HepG2 (cell line): Measurements from ENCODE around the gene AUNIP. TPM values are rescaled to one million over a fixed set of nuclear protein-coding genes. Genes with fewer than 3 reads are reported as not detected.

Experiments used
- CBFB ChIP-seq: sonication (generic); formaldehyde crosslinking; IDR thresholded peaks from 2 replicates; pipeline ENCODE4 v1.4.0; 2020; ENCODE audit warnings: missing genetic modification reagents
- HOXA3 ChIP-seq: sonication (generic); formaldehyde crosslinking; IDR thresholded peaks from 2 replicates; pipeline ENCODE4 v1.5.0; 2020; ENCODE audit warnings: missing genetic modification reagents
- MAZ ChIP-seq, 2 experiments: sonication (generic) in 1 of 2; formaldehyde crosslinking in 1 of 2; IDR thresholded peaks; 2 replicates each; pipeline versions ENCODE4 v1.5.0 to v1.6.1; 2012 to 2020; ENCODE audit warnings: low read depth in 2 of 2, mild to moderate bottlenecking in 2 of 2, borderline replicate concordance in 1 of 2, improper control_type of control experiment in 1 of 2, low read length in 1 of 2, missing genetic modification reagents in 1 of 2, moderate library complexity in 1 of 2
- PHF21A ChIP-seq: sonication (generic); formaldehyde crosslinking; IDR thresholded peaks from 2 replicates; pipeline ENCODE4 v1.5.0; 2020; ENCODE audit warnings: mild to moderate bottlenecking, missing genetic modification reagents
- SMAD9 ChIP-seq: sonication (generic); formaldehyde crosslinking; IDR thresholded peaks from 2 replicates; pipeline ENCODE4 v1.5.1; 2020; ENCODE audit warnings: mild to moderate bottlenecking, missing genetic modification reagents
- SPEN ChIP-seq: sonication (generic); formaldehyde crosslinking; IDR thresholded peaks from 2 replicates; pipeline ENCODE4 v1.5.1; 2020; ENCODE audit warnings: low read depth, mild to moderate bottlenecking, missing genetic modification reagents
- TRIM24 ChIP-seq: sonication (generic); formaldehyde crosslinking; IDR thresholded peaks from 2 replicates; pipeline ENCODE4 v1.8.0; 2022; ENCODE audit warnings: mild to moderate bottlenecking, missing genetic modification reagents
- ZFYVE20 ChIP-seq: sonication (generic); formaldehyde crosslinking; IDR thresholded peaks from 2 replicates; pipeline ENCODE4 v1.8.0; 2023; ENCODE audit warnings: low read depth, mild to moderate bottlenecking, moderate library complexity, missing genetic modification reagents, borderline replicate concordance
- ZMYM3 ChIP-seq: sonication (generic); formaldehyde crosslinking; IDR thresholded peaks from 2 replicates; pipeline ENCODE4 v1.5.1; 2020; ENCODE audit warnings: mild to moderate bottlenecking, missing genetic modification reagents
- ZMYM4 ChIP-seq: sonication (generic); formaldehyde crosslinking; IDR thresholded peaks from 2 replicates; pipeline ENCODE4 v1.8.1; 2023; ENCODE audit warnings: mild to moderate bottlenecking, missing genetic modification reagents
- ZNF282 ChIP-seq: fragments of 450-650 bp; IDR thresholded peaks from 2 replicates; pipeline ENCODE4 v1.6.1; 2018; ENCODE audit not compliant: partially characterized antibody
- ZNF546 ChIP-seq: sonication (generic); formaldehyde crosslinking; conservative IDR thresholded peaks from 2 replicates; pipeline ENCODE4 v1.8.1; 2023; ENCODE audit warnings: mild to moderate bottlenecking, missing genetic modification reagents
- polyA plus RNA-seq, 8 experiments: library from polyadenylated mRNA; depleted of rRNA in 3 of 8; stranded (reverse) in 7 of 8; unstranded in 1 of 8; fragments of >200 nt; fragmentation: Illumina TruSeq in 4 of 8; extraction: Trizol in 4 of 8; gene quantifications; 2 replicates each; pipeline versions ENCODE4 v1.2.1 to v1.2.3, GENCODE V29; 2011 to 2016; ENCODE audit warnings: low read depth in 4 of 8, missing spikeins in 1 of 8, mixed read lengths in 1 of 8; ENCODE audit not compliant: insufficient read depth in 1 of 8
- total RNA-seq, 5 experiments: library from RNA; depleted of rRNA; stranded (reverse); fragments of >200 nt; fragmentation: Illumina TruSeq; extraction: Trizol; gene quantifications; 2 replicates each; pipeline ENCODE4 v1.2.3, GENCODE V29; 2016; ENCODE audit warnings: low read depth in 1 of 5
- TF ChIP-seq, protein P1 (sequence below): sonication (generic); formaldehyde crosslinking; IDR thresholded peaks from 2 replicates; pipeline ENCODE4 v1.4.0; 2020; ENCODE audit warnings: missing genetic modification reagents
- TF ChIP-seq, protein P2 (sequence below): sonication (generic); formaldehyde crosslinking; IDR thresholded peaks from 2 replicates; pipeline ENCODE4 v1.4.0; 2020; ENCODE audit warnings: missing genetic modification reagents
- TF ChIP-seq, protein P3 (sequence below): sonication (generic); formaldehyde crosslinking; IDR thresholded peaks from 2 replicates; pipeline ENCODE4 v1.5.0; 2020; ENCODE audit warnings: mild to moderate bottlenecking, missing genetic modification reagents, borderline replicate concordance
- TF ChIP-seq, protein P4 (sequence below): IDR thresholded peaks from 2 replicates; pipeline ENCODE4 v1.6.1; 2016; ENCODE audit warnings: missing genetic modification reagents, missing compliant biosample characterization

AUNIP gene
- total and polyA plus RNA-seq, 2 of the 13 experiments (the other 11 are each of a cell fraction or from before 2014, with no cell fraction given), result 3.8 to 12.3 TPM

DNA sequence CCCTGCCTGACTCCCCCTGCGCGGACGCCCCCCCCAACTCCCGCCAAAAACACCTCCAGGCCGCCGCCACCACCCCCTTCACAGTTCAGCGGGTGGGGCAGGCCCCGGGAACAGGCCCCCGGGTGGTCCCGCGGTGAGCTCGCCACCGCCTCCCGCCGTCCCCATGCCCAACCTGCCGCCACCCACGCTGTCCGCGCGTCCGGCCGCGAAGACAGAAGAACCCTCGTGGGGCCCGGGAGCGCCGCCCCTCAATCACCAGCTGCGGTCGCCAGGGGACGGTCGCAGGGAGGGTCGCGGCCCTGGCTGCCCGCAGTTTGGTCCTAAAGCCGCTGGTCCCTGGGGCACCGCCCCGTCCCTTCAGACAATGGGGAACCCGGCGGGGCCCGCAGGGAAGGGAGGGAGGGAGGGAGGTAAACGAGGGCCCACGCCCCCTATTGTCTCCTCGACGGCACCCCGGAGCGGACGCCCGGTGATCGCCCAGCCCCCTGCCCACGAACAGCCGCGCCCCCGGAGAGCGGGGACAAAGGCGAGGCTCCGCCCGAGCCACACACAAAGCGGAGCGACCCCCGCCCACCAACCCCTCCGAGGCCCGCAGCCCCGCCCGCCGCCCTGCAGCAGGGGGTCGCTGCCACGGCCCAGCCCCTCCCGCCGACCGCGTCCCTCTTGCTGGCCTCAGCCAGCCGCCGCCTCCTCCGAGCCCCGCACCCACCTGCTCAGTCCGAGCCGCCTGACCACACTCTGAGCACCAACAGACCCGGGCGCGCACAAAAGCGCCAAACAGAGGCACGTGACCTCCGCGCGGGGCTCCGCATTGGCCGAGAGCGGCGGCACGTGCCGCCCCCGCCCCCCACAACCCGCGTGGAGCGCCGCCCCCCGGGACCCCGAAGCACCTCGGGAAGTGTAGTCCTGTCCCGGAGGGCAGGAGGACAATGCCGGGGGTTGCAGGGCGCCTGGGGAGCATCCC lies 46.7 kb upstream of the AUNIP start, which contains the start of gene STMN1 (continued):
- peak; percentile 33; the same call in 1 of the 2 replicates for TF ChIP-seq ZMYM4 (CRISPR knock-in tag)
- no peak for TF ChIP-seq ZFYVE20 (CRISPR knock-in tag)
- TF ChIP-seq ZNF282, result no peak
- TF ChIP-seq MAZ (IDR thresholded peaks at IDR 0.05; ENCODE audit: borderline replicate concordance, low read depth, low read length), result peak; percentile 73; the same call in 1 of the 2 replicates
- peak; percentile 65; the same call in 1 of the 2 replicates for TF ChIP-seq MAZ (CRISPR knock-in tag; IDR thresholded peaks at IDR 0.05; ENCODE audit: low read depth)
- peak; percentile 57; the same call in 1 of the 2 replicates for TF ChIP-seq ZNF546
- TF ChIP-seq SPEN (CRISPR knock-in tag), result peak; percentile 34
- TF ChIP-seq, protein P1, sequence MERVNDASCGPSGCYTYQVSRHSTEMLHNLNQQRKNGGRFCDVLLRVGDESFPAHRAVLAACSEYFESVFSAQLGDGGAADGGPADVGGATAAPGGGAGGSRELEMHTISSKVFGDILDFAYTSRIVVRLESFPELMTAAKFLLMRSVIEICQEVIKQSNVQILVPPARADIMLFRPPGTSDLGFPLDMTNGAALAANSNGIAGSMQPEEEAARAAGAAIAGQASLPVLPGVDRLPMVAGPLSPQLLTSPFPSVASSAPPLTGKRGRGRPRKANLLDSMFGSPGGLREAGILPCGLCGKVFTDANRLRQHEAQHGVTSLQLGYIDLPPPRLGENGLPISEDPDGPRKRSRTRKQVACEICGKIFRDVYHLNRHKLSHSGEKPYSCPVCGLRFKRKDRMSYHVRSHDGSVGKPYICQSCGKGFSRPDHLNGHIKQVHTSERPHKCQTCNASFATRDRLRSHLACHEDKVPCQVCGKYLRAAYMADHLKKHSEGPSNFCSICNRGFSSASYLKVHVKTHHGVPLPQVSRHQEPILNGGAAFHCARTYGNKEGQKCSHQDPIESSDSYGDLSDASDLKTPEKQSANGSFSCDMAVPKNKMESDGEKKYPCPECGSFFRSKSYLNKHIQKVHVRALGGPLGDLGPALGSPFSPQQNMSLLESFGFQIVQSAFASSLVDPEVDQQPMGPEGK, result peak; percentile 70
- TF ChIP-seq, protein P2, sequence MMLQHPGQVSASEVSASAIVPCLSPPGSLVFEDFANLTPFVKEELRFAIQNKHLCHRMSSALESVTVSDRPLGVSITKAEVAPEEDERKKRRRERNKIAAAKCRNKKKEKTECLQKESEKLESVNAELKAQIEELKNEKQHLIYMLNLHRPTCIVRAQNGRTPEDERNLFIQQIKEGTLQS, result peak; percentile 8; the same call in 1 of the 2 replicates
- peak; percentile 72 for TF ChIP-seq CBFB
- no peak for TF ChIP-seq ZMYM3 (CRISPR knock-in tag)
- no peak for TF ChIP-seq TRIM24 (CRISPR knock-in tag)
- TF ChIP-seq, protein P3, sequence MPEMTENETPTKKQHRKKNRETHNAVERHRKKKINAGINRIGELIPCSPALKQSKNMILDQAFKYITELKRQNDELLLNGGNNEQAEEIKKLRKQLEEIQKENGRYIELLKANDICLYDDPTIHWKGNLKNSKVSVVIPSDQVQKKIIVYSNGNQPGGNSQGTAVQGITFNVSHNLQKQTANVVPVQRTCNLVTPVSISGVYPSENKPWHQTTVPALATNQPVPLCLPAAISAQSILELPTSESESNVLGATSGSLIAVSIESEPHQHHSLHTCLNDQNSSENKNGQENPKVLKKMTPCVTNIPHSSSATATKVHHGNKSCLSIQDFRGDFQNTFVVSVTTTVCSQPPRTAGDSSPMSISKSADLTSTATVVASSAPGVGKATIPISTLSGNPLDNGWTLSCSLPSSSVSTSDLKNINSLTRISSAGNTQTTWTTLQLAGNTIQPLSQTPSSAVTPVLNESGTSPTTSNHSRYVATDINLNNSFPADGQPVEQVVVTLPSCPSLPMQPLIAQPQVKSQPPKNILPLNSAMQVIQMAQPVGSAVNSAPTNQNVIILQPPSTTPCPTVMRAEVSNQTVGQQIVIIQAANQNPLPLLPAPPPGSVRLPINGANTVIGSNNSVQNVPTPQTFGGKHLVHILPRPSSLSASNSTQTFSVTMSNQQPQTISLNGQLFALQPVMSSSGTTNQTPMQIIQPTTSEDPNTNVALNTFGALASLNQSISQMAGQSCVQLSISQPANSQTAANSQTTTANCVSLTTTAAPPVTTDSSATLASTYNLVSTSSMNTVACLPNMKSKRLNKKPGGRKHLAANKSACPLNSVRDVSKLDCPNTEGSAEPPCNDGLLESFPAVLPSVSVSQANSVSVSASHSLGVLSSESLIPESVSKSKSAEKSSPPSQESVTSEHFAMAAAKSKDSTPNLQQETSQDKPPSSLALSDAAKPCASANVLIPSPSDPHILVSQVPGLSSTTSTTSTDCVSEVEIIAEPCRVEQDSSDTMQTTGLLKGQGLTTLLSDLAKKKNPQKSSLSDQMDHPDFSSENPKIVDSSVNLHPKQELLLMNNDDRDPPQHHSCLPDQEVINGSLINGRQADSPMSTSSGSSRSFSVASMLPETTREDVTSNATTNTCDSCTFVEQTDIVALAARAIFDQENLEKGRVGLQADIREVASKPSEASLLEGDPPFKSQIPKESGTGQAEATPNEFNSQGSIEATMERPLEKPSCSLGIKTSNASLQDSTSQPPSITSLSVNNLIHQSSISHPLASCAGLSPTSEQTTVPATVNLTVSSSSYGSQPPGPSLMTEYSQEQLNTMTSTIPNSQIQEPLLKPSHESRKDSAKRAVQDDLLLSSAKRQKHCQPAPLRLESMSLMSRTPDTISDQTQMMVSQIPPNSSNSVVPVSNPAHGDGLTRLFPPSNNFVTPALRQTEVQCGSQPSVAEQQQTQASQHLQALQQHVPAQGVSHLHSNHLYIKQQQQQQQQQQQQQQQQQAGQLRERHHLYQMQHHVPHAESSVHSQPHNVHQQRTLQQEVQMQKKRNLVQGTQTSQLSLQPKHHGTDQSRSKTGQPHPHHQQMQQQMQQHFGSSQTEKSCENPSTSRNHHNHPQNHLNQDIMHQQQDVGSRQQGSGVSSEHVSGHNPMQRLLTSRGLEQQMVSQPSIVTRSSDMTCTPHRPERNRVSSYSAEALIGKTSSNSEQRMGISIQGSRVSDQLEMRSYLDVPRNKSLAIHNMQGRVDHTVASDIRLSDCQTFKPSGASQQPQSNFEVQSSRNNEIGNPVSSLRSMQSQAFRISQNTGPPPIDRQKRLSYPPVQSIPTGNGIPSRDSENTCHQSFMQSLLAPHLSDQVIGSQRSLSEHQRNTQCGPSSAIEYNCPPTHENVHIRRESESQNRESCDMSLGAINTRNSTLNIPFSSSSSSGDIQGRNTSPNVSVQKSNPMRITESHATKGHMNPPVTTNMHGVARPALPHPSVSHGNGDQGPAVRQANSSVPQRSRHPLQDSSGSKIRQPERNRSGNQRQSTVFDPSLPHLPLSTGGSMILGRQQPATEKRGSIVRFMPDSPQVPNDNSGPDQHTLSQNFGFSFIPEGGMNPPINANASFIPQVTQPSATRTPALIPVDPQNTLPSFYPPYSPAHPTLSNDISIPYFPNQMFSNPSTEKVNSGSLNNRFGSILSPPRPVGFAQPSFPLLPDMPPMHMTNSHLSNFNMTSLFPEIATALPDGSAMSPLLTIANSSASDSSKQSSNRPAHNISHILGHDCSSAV (CRISPR knock-in tag), result no peak
- TF ChIP-seq, protein P4, sequence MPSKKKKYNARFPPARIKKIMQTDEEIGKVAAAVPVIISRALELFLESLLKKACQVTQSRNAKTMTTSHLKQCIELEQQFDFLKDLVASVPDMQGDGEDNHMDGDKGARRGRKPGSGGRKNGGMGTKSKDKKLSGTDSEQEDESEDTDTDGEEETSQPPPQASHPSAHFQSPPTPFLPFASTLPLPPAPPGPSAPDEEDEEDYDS, result peak; percentile 94
- no peak for TF ChIP-seq SMAD9 (CRISPR knock-in tag)
- TF ChIP-seq PHF21A (CRISPR knock-in tag), result no peak
- peak; percentile 75 for TF ChIP-seq HOXA3
